ENCODE data around the gene SLC16A8.

SLC16A8 gene

GRCh38 chr22:38029370-38029769, 54.6 kb downstream of the SLC16A8 start:
- no peak for DNase-seq (ENCODE audit: low read depth, low spot score)
- H3K4me3 ChIP-seq (ENCODE audit: low read depth, low read length) = no peak overlapping the region
- CTCF ChIA-PET = interaction anchor here (1.4 kb wide), 1 partner anchor 23 kb away, joined by 4 read pairs; no protein-coding TSS in a partner anchor
- POLR2A ChIA-PET = no interaction called here
- no peak for TF ChIP-seq CTCF (IDR thresholded peaks at IDR 0.05; ENCODE audit: insufficient read depth, low read length, missing control alignments)

- no peak for DNase-seq (ENCODE audit: low read depth, low spot score)
- ChIA-PET CTCF (no interaction called here), POLR2A (no interaction called here)
- no peak overlapping the region for H3K4me3 ChIP-seq (ENCODE audit: low read depth, low read length)
- TF ChIP-seq CTCF (IDR thresholded peaks at IDR 0.05; ENCODE audit: insufficient read depth, low read length, missing control alignments) = no peak
Observed at GRCh38 chr22:38028344-38029130, 55.4 kb downstream of the SLC16A8 start.
